GM11168 (cell line): ENCODE measurements around the gene GBA2.

Experiments used
- in situ Hi-C: fragments of 300-500 bp; cut with MboI; formaldehyde crosslinking; loops from one replicate; pipeline ENCODE4 v1.12.0; 2022; ENCODE audit warnings: low sequenced_read_pairs; ENCODE audit not compliant: unreplicated experiment

The GBA2 gene

GRCh38 chr9:35743452-35743851 lies 5.6 kb downstream of the GBA2 start:
- in situ Hi-C loops, result loop anchor here (25.0 kb wide), 1 partner anchor 681 kb away; the partner anchor contains the start of gene VCP

- in situ Hi-C loops, result loop anchor here (25.0 kb wide), 1 partner anchor 679 kb away; the partner anchor contains the start of gene VCP
Measured at GRCh38 chr9:35741740-35742139, 7.3 kb downstream of the GBA2 start.

GRCh38 chr9:35740243-35740642 lies 8.8 kb downstream of the GBA2 start:
- in situ Hi-C loops, result loop anchor here (25.0 kb wide), 1 partner anchor 678 kb away; the partner anchor contains the start of gene VCP

GRCh38 chr9:35738924-35739323 lies 10.1 kb downstream of the GBA2 start:
- in situ Hi-C loops, result loop anchor here (25.0 kb wide), 1 partner anchor 677 kb away; the partner anchor contains the start of gene VCP

GRCh38 chr9:35738186-35738585 lies 10.8 kb downstream of the GBA2 start:
- in situ Hi-C loops, result loop anchor here (25.0 kb wide), 1 partner anchor 676 kb away; the partner anchor contains the start of gene VCP

- in situ Hi-C loops, result loop anchor here (25.0 kb wide), 1 partner anchor 675 kb away; the partner anchor contains the start of gene VCP
Measured at GRCh38 chr9:35737143-35737542, 11.9 kb downstream of the GBA2 start.

- in situ Hi-C loops, result loop anchor here (25.0 kb wide), 1 partner anchor 674 kb away; the partner anchor contains the start of gene VCP
Measured at GRCh38 chr9:35736201-35736633, 12.8 kb downstream of the GBA2 start.

- in situ Hi-C loops, result loop anchor here (25.0 kb wide), 1 partner anchor 672 kb away; the partner anchor contains the start of gene VCP
Measured at GRCh38 chr9:35734096-35734495, 14.9 kb downstream of the GBA2 start.

GRCh38 chr9:35732800-35733541 lies 16.1 kb downstream of the GBA2 start:
- in situ Hi-C loops, result loop anchor here (25.0 kb wide), 1 partner anchor 671 kb away; the partner anchor contains the start of gene VCP

GRCh38 chr9:35732185-35732799 lies 16.7 kb downstream of the GBA2 start, which contains the start of the genes CREB3 and TLN1:
Gene CREB3, plus strand, starts transcription at chr9:35732666. Its CDS starts 107 bp downstream, at chr9:35732773.
Gene TLN1, minus strand, starts transcription at chr9:35732195. Its CDS starts 6,501 bp downstream, at chr9:35725694.
- in situ Hi-C loops, result loop anchor here (25.0 kb wide), 1 partner anchor 670 kb away; the partner anchor contains the start of gene VCP

GRCh38 chr9:35731415-35732184 lies 17.4 kb downstream of the GBA2 start:
- in situ Hi-C loops, result loop anchor here (25.0 kb wide), 1 partner anchor 669 kb away; the partner anchor contains the start of gene VCP

- in situ Hi-C loops, result loop anchor here (25.0 kb wide), 1 partner anchor 668 kb away; the partner anchor contains the start of gene VCP
Measured at GRCh38 chr9:35730486-35730854, 18.6 kb downstream of the GBA2 start.

GRCh38 chr9:35729700-35730485 lies 19.1 kb downstream of the GBA2 start:
- in situ Hi-C loops, result loop anchor here (25.0 kb wide), 1 partner anchor 668 kb away; the partner anchor contains the start of gene VCP

GRCh38 chr9:35729101-35729500 lies 19.9 kb downstream of the GBA2 start:
- in situ Hi-C loops, result loop anchor here (25.0 kb wide), 1 partner anchor 667 kb away; the partner anchor contains the start of gene VCP

GRCh38 chr9:35728041-35728971 lies 20.7 kb downstream of the GBA2 start:
- in situ Hi-C loops, result loop anchor here (25.0 kb wide), 1 partner anchor 666 kb away; the partner anchor contains the start of gene VCP

GRCh38 chr9:35727676-35728040 lies 21.4 kb downstream of the GBA2 start:
- in situ Hi-C loops, result loop anchor here (25.0 kb wide), 1 partner anchor 665 kb away; the partner anchor contains the start of gene VCP

GRCh38 chr9:35726931-35727330 lies 22.1 kb downstream of the GBA2 start:
- in situ Hi-C loops, result loop anchor here (25.0 kb wide), 1 partner anchor 665 kb away; the partner anchor contains the start of gene VCP

GRCh38 chr9:35725362-35725761 lies 23.7 kb downstream of the GBA2 start:
- in situ Hi-C loops, result loop anchor here (25.0 kb wide), 1 partner anchor 663 kb away; the partner anchor contains the start of gene VCP
